HFFc6 (cell line): Measurements from ENCODE around the gene PLEKHJ1. TPM values are rescaled to one million over a fixed set of nuclear protein-coding genes. Genes with fewer than 3 reads are reported as not detected.

Experiments used
- DNase-seq: peaks from one replicate; pipeline ENCODE4 v3.0.0-alpha.2; 2018
- H3K27ac Mint-ChIP-seq: 2 replicates; pipeline ENCODE4 v1.8.0; 2020; ENCODE audit warnings: mild to moderate bottlenecking, mixed read lengths
- H3K27me3 Mint-ChIP-seq: 2 replicates; pipeline ENCODE4 v1.8.0; 2021; ENCODE audit warnings: mild to moderate bottlenecking, moderate library complexity, mixed read lengths; ENCODE audit not compliant: insufficient read depth
- H3K36me3 Mint-ChIP-seq: 2 replicates; pipeline ENCODE4 v1.8.0; 2021; ENCODE audit warnings: low read depth, mixed read lengths
- H3K4me1 Mint-ChIP-seq: 2 replicates; pipeline ENCODE4 v1.8.0; 2020; ENCODE audit warnings: low read depth, mixed read lengths
- H3K4me3 Mint-ChIP-seq: 2 replicates; pipeline ENCODE4 v1.8.0; 2020; ENCODE audit warnings: mild to moderate bottlenecking, moderate library complexity, mixed read lengths
- H3K9me3 Mint-ChIP-seq: 2 replicates; pipeline ENCODE4 v1.8.0; 2020; ENCODE audit warnings: mild to moderate bottlenecking, mixed read lengths
- total RNA-seq, 6 experiments: library from RNA; stranded (reverse); fragmentation: NEBNext Ultra II Directional; extraction: Animal tissue kit (Norgen Biotek cat#: 25700); gene quantifications; 2 replicates in 1 of 6; 3 replicates in 5 of 6; pipeline ENCODE4 v1.2.3, GENCODE V29; 2021
- TF ChIP-seq, protein P1 (sequence below): fragments of 200-600 bp; sonication (generic); IDR thresholded peaks from 2 replicates; pipeline ENCODE4 v1.5.0; 2021; ENCODE audit warnings: antibody characterized with exemption, mild to moderate bottlenecking

Gene PLEKHJ1
- total RNA-seq, 6 experiments from 2014 or later = 45.9 to 57.3 (median 50.2) TPM

DNA sequence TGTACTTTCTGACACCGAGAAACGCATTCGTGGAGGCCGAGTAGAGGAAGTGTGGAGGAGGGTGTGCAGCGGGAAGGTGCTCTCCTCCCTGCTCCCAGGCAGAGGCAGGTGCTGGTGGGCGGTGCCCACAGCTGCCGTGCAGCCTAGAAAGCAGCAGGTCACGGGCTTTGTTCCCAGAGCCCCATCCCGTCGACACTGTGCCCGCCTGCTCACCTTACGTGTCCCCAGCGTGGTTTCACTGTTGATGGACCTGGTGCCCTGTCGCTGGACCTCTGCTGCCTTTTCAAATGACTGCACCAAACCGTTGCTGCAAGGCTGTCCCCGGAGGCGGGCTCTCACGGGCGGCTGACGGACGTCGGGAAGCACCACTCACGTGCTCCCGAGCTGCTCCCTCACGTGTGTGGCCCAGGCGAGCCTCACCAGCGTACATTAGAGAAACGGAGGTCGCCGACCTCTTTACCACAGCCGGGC is 20.8 kb downstream of the PLEKHJ1 start:
- Mint-ChIP-seq H3K9me3 (no peaks in the 10 kb centered on the region), H3K4me1 (no peaks in the 10 kb centered on the region), H3K27me3 (peaks cover 8% of the 10 kb centered on the region), H3K36me3 (peaks cover 25% of the 10 kb centered on the region), H3K4me3 (no peak overlapping the region), H3K27ac (no peak overlapping the region)
- TF ChIP-seq, protein P1, sequence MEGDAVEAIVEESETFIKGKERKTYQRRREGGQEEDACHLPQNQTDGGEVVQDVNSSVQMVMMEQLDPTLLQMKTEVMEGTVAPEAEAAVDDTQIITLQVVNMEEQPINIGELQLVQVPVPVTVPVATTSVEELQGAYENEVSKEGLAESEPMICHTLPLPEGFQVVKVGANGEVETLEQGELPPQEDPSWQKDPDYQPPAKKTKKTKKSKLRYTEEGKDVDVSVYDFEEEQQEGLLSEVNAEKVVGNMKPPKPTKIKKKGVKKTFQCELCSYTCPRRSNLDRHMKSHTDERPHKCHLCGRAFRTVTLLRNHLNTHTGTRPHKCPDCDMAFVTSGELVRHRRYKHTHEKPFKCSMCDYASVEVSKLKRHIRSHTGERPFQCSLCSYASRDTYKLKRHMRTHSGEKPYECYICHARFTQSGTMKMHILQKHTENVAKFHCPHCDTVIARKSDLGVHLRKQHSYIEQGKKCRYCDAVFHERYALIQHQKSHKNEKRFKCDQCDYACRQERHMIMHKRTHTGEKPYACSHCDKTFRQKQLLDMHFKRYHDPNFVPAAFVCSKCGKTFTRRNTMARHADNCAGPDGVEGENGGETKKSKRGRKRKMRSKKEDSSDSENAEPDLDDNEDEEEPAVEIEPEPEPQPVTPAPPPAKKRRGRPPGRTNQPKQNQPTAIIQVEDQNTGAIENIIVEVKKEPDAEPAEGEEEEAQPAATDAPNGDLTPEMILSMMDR = no peak
- DNase-seq = no peak

GRCh38 chr19:2214251-2214650 is 21.9 kb downstream of the PLEKHJ1 start:
- Mint-ChIP-seq H3K4me3 (no peak overlapping the region), H3K4me1 (no peaks in the 10 kb centered on the region; the same call in 1 of the 2 replicates), H3K27ac (no peak overlapping the region), H3K27me3 (peaks cover 6% of the 10 kb centered on the region), H3K9me3 (no peaks in the 10 kb centered on the region), H3K36me3 (peaks cover 25% of the 10 kb centered on the region)
- TF ChIP-seq, protein P1 = no peak
- no peak for DNase-seq

GRCh38 chr19:2213799-2214198 is 22.3 kb downstream of the PLEKHJ1 start:
- Mint-ChIP-seq H3K36me3 (peaks cover 25% of the 10 kb centered on the region), H3K27ac (no peak overlapping the region), H3K4me1 (peaks cover 4% of the 10 kb centered on the region), H3K27me3 (peaks cover 6% of the 10 kb centered on the region), H3K4me3 (no peak overlapping the region), H3K9me3 (no peaks in the 10 kb centered on the region)
- DNase-seq = no peak
- TF ChIP-seq, protein P1 = no peak

DNA sequence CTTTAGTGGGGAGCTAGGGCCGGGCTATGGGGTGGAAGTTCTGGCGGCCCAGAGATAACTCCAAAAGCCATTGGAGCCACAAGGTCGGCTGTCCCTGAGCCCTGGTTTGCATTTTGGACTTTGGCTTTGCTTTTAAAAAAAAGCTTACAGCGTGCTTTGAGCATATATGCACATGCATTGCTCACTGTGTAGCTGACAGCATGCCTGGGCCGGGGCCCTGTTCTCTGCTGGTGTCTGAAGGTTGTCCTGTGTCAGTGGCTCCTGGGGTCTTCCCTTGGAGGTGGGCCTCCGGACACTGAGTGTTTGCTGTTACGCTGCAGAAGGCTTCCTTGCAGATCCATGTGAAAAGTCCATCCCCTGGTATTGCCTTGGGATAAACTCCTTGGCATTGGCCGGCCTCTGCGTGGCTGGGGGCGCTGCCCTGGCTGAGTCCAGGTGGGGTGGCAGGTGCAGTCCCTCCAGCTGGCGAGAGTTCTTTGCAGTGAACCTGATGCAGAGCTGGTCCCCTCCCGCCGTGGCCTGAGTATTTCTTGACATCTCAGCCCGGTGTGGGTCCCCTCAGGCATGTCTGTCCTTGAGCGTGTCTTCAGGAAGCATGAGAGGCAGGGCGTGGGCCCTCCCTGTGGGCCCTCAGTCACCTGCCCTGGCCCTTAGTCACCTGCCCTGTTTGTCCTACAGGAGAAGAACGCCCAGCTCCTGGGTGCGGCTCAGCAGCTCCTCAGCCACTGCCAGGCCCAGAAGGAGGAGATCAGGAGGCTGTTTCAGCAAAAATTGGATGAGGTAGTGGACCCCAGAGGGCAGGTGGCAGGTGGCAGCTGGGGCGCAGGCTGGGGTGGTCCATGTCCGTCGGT is 23.0 kb downstream of the PLEKHJ1 start:
- H3K36me3 Mint-ChIP-seq = peaks cover 25% of the 10 kb centered on the region
- TF ChIP-seq, protein P1 = no peak
- H3K9me3 Mint-ChIP-seq = no peaks in the 10 kb centered on the region
- DNase-seq = no peak
- H3K4me3 Mint-ChIP-seq = no peak overlapping the region
- H3K4me1 Mint-ChIP-seq = peaks cover 12% of the 10 kb centered on the region
- H3K27ac Mint-ChIP-seq = no peak overlapping the region; the same call in 1 of the 2 replicates
- peaks cover 6% of the 10 kb centered on the region for H3K27me3 Mint-ChIP-seq

DNA sequence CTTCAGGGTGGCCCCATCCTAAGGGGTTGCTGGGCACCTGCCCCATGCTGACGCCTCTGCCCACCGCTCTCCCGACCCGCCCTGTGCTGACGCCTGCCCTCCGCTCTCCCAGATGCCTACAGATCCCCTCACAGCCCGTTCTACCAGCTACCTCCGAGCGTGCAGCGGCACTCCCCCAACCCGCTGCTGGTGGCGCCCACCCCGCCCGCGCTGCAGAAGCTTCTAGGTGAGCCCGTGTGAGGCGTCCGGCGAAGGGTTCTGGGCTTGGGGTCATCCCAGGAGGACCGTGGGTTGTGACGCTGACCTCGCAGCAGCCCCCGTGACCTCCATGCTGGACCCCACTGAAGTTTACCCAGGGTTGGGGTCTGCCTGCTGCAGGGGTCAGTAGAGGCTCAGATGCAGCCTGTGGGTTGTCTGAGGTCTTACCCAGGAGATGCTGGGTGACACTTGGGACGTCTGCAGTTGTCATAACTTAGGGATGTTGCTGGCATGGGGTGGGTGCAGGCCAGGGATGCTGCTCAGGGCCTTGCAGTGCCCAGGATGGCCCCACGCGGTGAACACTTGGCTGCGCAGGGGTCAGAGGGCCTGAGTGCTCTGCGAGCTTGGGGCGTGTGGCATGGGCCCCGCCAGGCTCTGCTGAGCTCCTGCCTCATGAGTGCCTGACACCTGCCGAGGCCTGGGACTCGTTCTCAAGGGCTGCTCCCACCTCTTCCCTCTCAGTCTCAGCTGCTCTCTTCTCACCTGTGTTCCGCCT is 25.0 kb downstream of the PLEKHJ1 start:
- Mint-ChIP-seq H3K4me3 (no peak overlapping the region), H3K27ac (no peak overlapping the region), H3K9me3 (no peaks in the 10 kb centered on the region)

More for the DNA sequence above, 25.0 kb downstream of the PLEKHJ1 start:
- Mint-ChIP-seq H3K27me3 (peaks cover 2% of the 10 kb centered on the region), H3K36me3 (peaks cover 20% of the 10 kb centered on the region), H3K4me1 (peaks cover 12% of the 10 kb centered on the region)
- TF ChIP-seq, protein P1 = no peak
- no peak for DNase-seq
